OCI-LY7 (cell line): ENCODE results near the gene PIK3R4.

Experiments
- EZH2phosphoT487 ChIP-seq: fragments of 200-600 bp; sonication (generic); IDR thresholded peaks from 2 replicates; pipeline ENCODE4 v1.6.1; 2018; ENCODE audit warnings: low read depth, borderline replicate concordance, mild to moderate bottlenecking, mixed run types, antibody characterized with exemption, low read length, moderate library complexity, mixed read lengths
- TF ChIP-seq, protein P1 (sequence below): fragments of 200-600 bp; sonication (generic); conservative IDR thresholded peaks from 2 replicates; pipeline ENCODE4 v1.5.1; 2014; ENCODE audit warnings: mild to moderate bottlenecking, antibody characterized with exemption, low read length, moderate library complexity, mixed read lengths

GRCh38 chr3:130772129-130772528 is 25.5 kb upstream of the PIK3R4 start:
- TF ChIP-seq, protein P1, sequence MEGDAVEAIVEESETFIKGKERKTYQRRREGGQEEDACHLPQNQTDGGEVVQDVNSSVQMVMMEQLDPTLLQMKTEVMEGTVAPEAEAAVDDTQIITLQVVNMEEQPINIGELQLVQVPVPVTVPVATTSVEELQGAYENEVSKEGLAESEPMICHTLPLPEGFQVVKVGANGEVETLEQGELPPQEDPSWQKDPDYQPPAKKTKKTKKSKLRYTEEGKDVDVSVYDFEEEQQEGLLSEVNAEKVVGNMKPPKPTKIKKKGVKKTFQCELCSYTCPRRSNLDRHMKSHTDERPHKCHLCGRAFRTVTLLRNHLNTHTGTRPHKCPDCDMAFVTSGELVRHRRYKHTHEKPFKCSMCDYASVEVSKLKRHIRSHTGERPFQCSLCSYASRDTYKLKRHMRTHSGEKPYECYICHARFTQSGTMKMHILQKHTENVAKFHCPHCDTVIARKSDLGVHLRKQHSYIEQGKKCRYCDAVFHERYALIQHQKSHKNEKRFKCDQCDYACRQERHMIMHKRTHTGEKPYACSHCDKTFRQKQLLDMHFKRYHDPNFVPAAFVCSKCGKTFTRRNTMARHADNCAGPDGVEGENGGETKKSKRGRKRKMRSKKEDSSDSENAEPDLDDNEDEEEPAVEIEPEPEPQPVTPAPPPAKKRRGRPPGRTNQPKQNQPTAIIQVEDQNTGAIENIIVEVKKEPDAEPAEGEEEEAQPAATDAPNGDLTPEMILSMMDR = no peak
- TF ChIP-seq EZH2phosphoT487 = no peak
